ENCODE data around the gene SLC38A11. TPM values are rescaled to one million over a fixed set of nuclear protein-coding genes. Genes with fewer than 3 reads are reported as not detected.
"Not testable (repeated sequence)": the region's sequence is repeated elsewhere in the genome, so short reads cannot be mapped to it uniquely, and the experiment has no call there.

SLC38A11 gene
- polyA plus RNA-seq, 3 donors, result 0.07 TPM; not detected in 2

GRCh38 chr2:164860694-164861042 lies 94.7 kb downstream of the SLC38A11 start:
- Histone ChIP-seq H3K9ac (ENCODE audit: insufficient read depth, low read length, poor library complexity, severe bottlenecking) (no peak overlapping the region), H3K9me3 (replicated peaks in 1 of 2; ENCODE audit: control insufficient read depth in 1 of 2, insufficient read depth in 1 of 2, low read length in 2 of 2) (no peaks in the 10 kb centered on the region), H3K4me1 (ENCODE audit: control insufficient read depth in 1 of 2, insufficient read depth in 2 of 2, low read length in 2 of 2) (no peaks in the 10 kb centered on the region), H2AFZ (ENCODE audit: insufficient read depth, low read depth, low read length, poor library complexity, severe bottlenecking) (no peak overlapping the region), H3K4me3 (replicated peaks in 1 of 3; ENCODE audit: low read depth in 2 of 3, low read length in 3 of 3) (no peak overlapping the region), H3K27me3 (ENCODE audit: control insufficient read depth in 2 of 2, insufficient read depth in 2 of 2, low read length in 2 of 2) (no peaks in the 10 kb centered on the region), H4K20me1 (ENCODE audit: insufficient read depth, low read length) (no peaks in the 10 kb centered on the region), H3K4me2 (replicated peaks; ENCODE audit: extremely low read depth, low read length, poor library complexity, severe bottlenecking) (no peak overlapping the region), H3K27ac (ENCODE audit: low read depth in 1 of 2, low read length in 2 of 2) (no peak overlapping the region), H3K79me2 (ENCODE audit: insufficient read depth, low read length) (no peaks in the 10 kb centered on the region), H3K36me3 (replicated peaks in 1 of 2; ENCODE audit: control insufficient read depth in 1 of 2, insufficient read depth in 2 of 2, low read length in 2 of 2) (no peaks in the 10 kb centered on the region)
- TF ChIP-seq CTCF (IDR thresholded peaks at IDR 0.05), result no peak
- no peak for DNase-seq
- intact Hi-C loops (cut with micrococcal nuclease), result no loop called here
- Mint-ChIP-seq H3K4me1 (no peaks in the 10 kb centered on the region), H3K27ac (no peak overlapping the region), H3K27me3 (ENCODE audit: low read depth in 3 of 3) (peaks cover 0 to 3% (median 0%) of the 10 kb centered on the region in 3 donors), H3K9me3 (peaks cover 0 to 4% (median 0%) of the 10 kb centered on the region in 7 donors), H3K36me3 (no peaks in the 10 kb centered on the region), H3K4me3 (no peak overlapping the region)

- H3K4me2 ChIP-seq (replicated peaks; ENCODE audit: extremely low read depth, low read length, poor library complexity, severe bottlenecking); DNase-seq; H3K4me3 ChIP-seq (replicated peaks in 1 of 3; ENCODE audit: low read depth in 2 of 3, low read length in 3 of 3); H3K79me2 ChIP-seq (ENCODE audit: insufficient read depth, low read length); H3K27me3 Mint-ChIP-seq (ENCODE audit: low read depth in 3 of 3); H4K20me1 ChIP-seq (ENCODE audit: insufficient read depth, low read length); H3K9ac ChIP-seq (ENCODE audit: insufficient read depth, low read length, poor library complexity, severe bottlenecking); H3K36me3 Mint-ChIP-seq; H2AFZ ChIP-seq (ENCODE audit: insufficient read depth, low read depth, low read length, poor library complexity, severe bottlenecking); H3K4me3 Mint-ChIP-seq; H3K27ac Mint-ChIP-seq; H3K4me1 ChIP-seq (ENCODE audit: control insufficient read depth in 1 of 2, insufficient read depth in 2 of 2, low read length in 2 of 2); H3K27me3 ChIP-seq (ENCODE audit: control insufficient read depth in 2 of 2, insufficient read depth in 2 of 2, low read length in 2 of 2); H3K36me3 ChIP-seq (replicated peaks in 1 of 2; ENCODE audit: control insufficient read depth in 1 of 2, insufficient read depth in 2 of 2, low read length in 2 of 2); H3K9me3 ChIP-seq (replicated peaks in 1 of 2; ENCODE audit: control insufficient read depth in 1 of 2, insufficient read depth in 1 of 2, low read length in 2 of 2); H3K4me1 Mint-ChIP-seq; H3K9me3 Mint-ChIP-seq; intact Hi-C loops (cut with micrococcal nuclease); H3K27ac ChIP-seq (ENCODE audit: low read depth in 1 of 2, low read length in 2 of 2): not testable (repeated sequence)
- 100% methylated on average over 1 of the region's 4 CpGs for WGBS (ENCODE audit: insufficient coverage)
These were observed 95.2 kb downstream of the SLC38A11 start for GRCh38 chr2:164859906-164860693.
